Esophagus muscularis mucosa (tissue), 3 donors: Measurements from ENCODE around the gene SYNE1.

Experiments used
- POLR2A ChIP-seq: fragments of 450-650 bp; IDR thresholded peaks from one replicate; pipeline ENCODE4 v1.6.1; 2017; ENCODE audit warnings: antibody characterized with exemption, moderate library complexity, mild to moderate bottlenecking, low read depth
- POLR2AphosphoS5 ChIP-seq, 2 donors: sonication (generic); formaldehyde crosslinking; IDR thresholded peaks; one replicate each; pipeline ENCODE4 v1.6.1; 2017; ENCODE audit warnings: antibody characterized with exemption in 2 of 2
- TF ChIP-seq, protein P1 (sequence below), 3 experiments: fragments of 200-600 bp in 2 of 3; fragments of 450-650 bp in 1 of 3; sonication (generic) in 2 of 3; IDR thresholded peaks; one replicate each; pipeline ENCODE4 v1.5.1; 2017 to 2019; ENCODE audit warnings: antibody characterized with exemption in 3 of 3, mild to moderate bottlenecking in 2 of 3, moderate library complexity in 1 of 3

DNA sequence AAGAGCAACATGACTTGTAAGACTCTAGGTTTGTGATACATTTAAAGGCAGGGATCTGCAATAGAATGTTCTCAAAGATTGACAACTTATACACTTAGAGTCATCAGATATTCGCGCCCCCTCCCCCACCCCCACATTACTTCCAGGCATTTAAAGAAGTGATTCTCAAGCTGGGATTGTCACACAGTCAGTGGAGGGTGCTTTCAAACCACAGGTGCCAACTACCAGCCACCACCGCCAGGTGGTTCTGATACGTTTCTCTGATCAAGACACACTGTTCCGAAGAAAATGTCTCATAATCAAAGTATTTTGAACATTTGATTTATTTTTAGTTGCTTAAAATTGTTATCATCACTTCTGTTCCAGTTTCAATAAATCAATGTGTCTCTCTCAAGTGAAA is 472.2 kb downstream of the SYNE1 start:
- TF ChIP-seq POLR2AphosphoS5 (IDR thresholded peaks at IDR 0.05) (no peak), POLR2A (no peak)
- TF ChIP-seq, protein P1, sequence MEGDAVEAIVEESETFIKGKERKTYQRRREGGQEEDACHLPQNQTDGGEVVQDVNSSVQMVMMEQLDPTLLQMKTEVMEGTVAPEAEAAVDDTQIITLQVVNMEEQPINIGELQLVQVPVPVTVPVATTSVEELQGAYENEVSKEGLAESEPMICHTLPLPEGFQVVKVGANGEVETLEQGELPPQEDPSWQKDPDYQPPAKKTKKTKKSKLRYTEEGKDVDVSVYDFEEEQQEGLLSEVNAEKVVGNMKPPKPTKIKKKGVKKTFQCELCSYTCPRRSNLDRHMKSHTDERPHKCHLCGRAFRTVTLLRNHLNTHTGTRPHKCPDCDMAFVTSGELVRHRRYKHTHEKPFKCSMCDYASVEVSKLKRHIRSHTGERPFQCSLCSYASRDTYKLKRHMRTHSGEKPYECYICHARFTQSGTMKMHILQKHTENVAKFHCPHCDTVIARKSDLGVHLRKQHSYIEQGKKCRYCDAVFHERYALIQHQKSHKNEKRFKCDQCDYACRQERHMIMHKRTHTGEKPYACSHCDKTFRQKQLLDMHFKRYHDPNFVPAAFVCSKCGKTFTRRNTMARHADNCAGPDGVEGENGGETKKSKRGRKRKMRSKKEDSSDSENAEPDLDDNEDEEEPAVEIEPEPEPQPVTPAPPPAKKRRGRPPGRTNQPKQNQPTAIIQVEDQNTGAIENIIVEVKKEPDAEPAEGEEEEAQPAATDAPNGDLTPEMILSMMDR (IDR thresholded peaks at IDR 0.05), result no peak
